ENCODE data around the gene HYI.

DNA sequence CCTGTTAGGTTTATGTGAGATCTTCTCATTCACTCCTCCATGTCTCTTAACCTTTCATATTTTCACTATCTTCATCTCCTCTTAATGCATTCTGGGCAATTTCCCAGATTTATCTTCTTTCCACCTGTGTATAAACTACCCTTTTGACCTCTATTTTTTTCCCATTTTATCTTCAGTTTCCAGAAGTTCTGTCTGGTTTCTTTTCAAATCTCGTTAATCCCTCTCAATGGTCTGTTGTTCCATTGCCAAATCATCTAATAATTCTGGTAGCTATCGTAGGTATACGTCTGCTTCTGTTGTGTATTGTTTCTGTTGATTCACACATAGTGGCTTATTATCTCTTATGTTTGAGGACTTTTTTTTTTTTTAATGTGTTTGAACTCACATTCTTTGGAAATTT lies 25.7 kb upstream of the HYI start:
- TF ChIP-seq, protein P1, sequence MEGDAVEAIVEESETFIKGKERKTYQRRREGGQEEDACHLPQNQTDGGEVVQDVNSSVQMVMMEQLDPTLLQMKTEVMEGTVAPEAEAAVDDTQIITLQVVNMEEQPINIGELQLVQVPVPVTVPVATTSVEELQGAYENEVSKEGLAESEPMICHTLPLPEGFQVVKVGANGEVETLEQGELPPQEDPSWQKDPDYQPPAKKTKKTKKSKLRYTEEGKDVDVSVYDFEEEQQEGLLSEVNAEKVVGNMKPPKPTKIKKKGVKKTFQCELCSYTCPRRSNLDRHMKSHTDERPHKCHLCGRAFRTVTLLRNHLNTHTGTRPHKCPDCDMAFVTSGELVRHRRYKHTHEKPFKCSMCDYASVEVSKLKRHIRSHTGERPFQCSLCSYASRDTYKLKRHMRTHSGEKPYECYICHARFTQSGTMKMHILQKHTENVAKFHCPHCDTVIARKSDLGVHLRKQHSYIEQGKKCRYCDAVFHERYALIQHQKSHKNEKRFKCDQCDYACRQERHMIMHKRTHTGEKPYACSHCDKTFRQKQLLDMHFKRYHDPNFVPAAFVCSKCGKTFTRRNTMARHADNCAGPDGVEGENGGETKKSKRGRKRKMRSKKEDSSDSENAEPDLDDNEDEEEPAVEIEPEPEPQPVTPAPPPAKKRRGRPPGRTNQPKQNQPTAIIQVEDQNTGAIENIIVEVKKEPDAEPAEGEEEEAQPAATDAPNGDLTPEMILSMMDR (conservative IDR thresholded peaks at IDR 0.05; ENCODE audit: low read depth, low read length): no peak
- TF ChIP-seq EZH2 (IDR thresholded peaks at IDR 0.05; ENCODE audit: low read length, unreplicated experiment) (no peak), EZH2phosphoT487 (IDR thresholded peaks at IDR 0.05; ENCODE audit: borderline replicate concordance, low read length) (no peak)
